NT2/D1 (cell line): ENCODE data around the gene ACADM.

ENCODE experiments used
- SUZ12 ChIP-seq: IDR thresholded peaks from 2 replicates; pipeline ENCODE4 v1.6.1; 2011; ENCODE audit not compliant: insufficient read length, insufficient read depth; ENCODE audit errors: extremely low read depth
- YY1 ChIP-seq: IDR thresholded peaks from 2 replicates; pipeline ENCODE4 v1.6.1; 2011; ENCODE audit not compliant: insufficient read length, insufficient read depth

GRCh38 chr1:75707191-75707590, 17.3 kb upstream of the ACADM start:
- no peak for TF ChIP-seq SUZ12
- no peak for TF ChIP-seq YY1
